Astrocyte of the hippocampus (primary cell): ENCODE results near the gene HDAC4.

Experiments
- DNase-seq: peaks from one replicate; pipeline ENCODE4 v3.0.0; 2011; ENCODE audit warnings: low read depth, low spot score

HDAC4 gene

DNA sequence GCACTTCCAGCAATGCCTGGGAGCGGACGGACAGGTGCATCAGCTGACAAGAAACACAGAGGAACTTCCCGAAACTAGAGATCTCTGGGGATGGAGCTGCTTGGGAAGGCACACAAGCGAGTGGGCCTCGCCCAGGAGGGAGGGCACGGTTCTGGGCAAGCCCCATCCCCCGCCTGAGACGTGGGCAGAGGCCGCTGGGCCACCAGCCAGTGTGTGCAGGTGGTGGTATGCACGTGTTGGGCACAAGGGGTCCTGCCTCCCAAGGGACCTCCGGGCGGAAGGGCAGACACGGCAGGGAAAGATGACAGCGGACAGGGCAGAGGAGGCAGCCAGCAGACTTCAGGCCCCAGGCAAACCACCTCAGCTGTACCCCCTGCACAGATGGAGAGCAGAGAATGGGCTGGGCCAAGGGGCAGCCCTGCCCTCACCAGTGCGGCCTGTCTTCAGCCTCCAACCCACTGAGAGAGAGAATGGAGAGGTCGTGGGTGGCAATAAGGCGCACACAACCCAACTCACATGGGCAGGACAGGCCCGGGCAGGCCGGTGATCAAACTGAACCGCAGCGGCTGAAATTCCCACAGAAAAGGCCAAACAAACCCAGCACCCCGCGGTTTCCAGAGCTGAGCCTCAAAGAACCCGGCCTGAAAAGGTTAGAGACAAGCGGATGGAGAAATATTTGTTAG is 51.2 kb downstream of the HDAC4 start:
- peak; percentile 67 for DNase-seq

DNA sequence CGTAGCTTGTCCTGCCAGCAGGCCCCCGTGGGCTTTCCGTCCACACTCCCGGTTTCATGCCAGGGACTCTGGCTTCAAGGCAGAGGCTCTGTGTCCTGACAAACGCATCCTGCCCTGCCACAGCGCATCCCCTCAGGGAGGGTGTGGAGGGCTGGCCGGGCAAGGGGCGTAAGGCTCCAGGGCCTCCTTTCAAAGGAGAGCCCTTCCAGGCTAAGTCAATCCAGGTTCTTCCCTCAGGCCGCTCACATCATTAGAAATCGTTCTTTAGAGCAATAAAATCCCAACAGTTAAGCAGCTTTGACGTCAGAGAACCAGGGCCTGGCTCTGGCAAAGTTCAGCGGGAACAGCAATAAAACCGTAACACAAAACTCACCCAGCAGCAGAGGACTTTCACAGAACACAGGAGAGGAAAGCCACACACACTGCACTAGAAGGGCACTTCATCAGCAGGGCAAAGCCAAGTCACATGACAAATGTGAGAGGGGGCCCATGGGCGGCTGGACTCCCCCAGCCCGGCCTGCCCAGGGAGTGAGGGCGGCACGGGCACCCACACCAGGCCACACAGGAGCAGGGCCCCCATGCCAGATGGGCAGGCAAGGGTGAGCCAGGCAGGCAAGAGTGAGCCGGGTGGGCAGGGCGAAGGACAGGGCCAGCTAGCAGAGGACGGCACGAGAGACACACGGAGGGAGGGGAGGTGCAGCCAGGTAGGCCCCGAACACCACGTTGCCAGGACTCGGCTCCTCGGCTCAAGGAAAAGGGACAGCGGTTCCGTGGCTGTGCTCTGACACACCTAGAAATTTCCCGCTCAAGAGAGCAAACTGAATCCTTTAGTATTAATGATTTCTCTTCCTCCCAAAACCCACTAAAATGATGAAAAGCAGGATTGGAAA is 52.0 kb downstream of the HDAC4 start:
- no peak for DNase-seq

DNA sequence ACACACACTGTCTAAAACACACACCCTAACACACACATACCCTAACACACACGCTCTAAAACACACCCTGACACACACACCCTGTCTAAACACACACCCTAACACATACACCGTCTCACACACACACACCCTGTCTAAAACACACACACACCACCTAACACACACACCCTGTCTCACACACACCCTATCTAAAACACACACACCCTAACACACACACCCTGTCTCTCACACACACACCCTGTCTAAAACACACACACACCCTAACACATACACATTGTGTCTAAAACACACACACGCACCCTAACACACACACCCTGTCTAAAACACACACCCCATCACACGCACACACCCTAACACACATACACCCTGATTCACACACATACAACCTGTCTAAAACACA is 54.1 kb downstream of the HDAC4 start:
- DNase-seq: no peak

DNA sequence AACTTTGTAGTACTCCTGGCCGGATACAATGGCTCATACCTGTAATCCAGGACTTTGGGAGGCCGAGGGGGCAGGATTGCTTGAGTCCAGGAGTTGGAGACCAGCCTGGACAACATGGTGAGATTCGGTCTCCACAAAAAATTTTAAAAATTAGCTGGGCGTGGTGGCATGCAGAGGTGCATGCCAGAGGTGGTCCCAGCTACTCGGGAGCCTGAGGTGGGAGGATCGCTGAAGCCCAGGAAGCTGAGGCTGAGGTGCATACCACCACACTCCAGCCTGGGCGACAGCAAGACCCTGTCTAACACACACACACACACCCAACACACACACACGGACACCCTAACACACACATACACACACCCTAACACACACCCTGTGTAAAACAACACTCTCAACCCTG is 55.6 kb downstream of the HDAC4 start:
- no peak for DNase-seq

DNA sequence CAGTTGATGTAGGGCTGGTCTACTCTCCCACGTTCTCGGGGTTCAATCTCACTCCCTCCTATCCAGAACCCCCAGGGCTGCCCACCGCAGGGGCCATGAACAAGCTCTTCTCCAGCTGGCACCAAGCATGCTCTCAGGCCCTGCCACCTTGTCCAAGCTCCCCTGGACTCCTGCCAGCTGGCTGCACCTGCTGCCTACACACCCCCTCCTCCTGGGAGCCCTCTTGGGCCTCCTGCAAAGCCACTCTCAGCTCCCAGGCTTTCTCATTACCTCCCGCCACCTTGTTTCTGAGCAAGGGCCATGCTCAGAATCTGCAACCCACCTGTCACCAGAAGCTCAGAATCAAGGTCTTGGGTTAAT is 56.0 kb downstream of the HDAC4 start:
- DNase-seq: peak; percentile 12

DNA sequence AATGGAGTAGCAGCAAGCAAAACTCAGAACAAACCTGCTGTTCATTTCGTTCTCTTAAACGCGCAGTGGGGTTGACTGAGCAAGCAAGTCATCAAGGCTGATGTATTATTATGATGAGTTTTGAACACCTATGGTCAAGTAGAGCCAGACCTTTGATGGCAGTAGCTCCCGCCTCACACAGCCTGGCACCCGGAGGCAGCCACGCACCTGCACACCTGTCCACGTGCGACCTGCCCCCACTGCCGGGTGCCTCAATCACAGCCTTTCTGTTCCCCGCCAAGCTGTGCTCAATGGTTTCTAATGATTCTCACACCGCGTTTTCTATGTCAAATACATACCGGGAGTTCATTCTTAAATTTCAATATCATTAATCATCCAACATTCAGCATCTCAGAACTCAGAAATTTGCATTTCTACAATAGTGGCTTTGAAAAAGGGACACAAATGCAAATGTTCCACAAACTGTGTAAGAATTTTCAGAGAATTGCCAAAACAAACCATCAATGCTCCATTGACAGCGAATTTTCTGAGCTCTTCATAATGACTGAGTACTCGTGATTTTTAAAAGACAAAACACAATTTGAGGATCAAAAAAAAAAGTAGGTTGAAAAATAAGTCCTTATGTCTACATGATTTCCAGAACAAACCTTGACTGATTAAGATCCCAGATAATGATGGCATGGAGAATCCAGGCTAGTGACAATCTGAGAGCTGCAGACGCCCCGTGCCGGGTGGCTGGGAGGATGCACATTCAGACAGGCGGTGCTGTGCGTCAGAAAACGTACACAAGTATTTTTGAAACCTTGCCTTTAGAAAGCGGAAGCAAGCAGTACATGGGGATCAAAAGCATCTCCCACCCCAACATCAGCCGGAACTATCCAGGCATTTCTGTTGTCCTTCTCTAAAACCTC is 56.6 kb downstream of the HDAC4 start:
- DNase-seq: peak; percentile 68

DNA sequence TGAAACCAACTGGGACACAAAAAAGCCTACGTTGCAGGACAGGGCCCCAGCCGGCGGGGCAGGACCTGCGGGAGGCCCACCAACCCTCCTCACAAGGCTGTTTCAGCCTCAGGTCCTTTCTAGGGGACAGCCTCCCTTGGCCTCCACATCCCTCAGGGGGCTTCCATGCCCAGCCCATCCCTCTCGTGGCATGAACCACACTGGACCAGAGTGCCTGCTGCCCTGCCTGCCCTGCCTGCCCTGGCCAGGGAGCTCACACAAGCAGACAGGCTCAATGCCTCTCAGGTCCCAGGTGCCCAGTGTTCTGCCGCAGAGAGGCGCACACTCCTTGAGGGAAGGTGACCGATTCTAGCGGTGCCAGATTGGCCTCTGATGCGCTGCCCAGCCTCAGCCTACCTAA is 57.4 kb downstream of the HDAC4 start:
- no peak for DNase-seq

DNA sequence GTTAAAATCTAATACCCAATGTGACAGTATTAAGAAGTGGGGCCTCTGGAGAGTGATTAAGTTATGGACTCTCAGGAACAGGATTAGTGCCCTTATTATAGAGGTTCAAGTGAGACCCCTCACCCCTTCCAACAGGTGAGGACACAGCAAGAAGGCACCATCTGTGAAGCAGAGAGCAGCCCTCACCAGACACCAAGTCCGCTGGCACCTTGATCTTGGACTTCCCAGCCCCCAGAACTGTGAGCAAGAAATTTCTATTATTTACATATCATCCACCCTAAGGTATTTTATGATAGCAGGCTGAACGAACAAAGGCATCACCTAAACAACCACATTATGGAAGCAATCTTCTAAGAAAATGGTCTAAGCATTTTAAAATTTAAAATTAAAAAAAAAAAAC is 59.0 kb downstream of the HDAC4 start:
- DNase-seq: no peak

DNA sequence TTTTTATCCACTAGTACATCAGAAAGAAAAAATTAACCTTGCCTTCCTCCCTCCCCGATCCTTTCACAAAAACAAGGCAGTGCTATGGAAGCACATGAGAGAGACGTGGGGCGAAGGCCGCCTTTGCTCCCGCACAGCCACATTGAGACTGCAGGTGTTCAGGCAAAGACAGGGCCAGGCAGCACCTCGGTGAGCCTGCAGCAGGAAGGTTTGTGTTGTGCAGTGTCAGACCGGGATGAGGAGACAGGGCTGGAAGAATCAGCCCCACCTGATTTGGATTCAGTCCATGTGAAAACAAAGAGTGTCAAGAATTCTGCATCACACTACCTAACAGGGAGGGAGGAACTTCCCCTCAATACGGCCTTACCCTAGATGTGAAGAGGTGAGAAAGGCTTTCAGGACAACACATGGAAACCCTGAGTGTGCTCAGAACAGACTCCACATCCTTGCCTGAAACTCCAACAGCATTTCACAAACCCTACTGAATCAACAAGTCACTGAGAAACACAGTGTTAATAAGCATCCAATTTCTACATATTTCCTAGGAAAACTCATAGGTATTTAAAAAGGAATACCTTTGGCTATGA is 59.6 kb downstream of the HDAC4 start:
- DNase-seq: no peak

DNA sequence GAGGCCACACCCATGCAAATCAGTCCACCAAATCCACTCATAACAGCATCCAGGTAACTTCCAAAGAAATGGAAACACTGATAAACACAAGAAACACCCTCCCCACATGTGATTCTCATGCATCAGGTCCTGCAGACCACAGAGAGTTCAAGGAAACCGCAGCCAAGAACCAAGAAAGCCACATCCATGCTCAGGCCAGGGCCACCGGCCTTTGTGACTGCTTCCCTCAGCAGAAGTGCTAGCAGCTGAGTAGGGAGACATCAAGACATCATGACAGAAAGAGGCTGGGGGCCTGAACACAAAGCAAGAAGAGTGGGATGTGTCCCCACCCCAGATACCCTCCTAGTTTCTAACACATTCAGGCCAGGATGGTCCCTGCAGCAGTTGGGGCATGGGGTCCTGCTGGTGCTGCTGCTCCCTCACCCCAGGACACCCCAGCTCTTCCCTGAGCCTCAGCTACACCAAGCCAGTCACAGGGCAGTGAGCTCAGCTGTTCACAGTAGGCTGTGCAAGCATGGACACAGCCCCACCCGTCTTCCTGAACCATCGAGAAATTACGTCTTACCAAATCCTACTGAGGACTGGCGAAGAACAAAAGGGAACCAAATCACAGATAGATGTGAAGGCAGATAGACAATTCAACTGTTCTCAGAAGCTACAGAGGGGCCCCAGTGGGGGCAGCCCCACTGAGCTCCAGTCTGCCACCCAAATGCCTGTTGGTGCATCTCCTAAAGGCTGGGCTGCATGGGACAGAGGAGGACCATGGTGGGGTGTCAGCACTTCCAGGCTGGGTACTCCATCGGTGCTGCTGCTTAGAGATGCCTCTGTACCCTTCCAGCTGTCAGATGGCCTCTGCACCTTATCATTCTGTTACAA is 60.9 kb downstream of the HDAC4 start:
- DNase-seq: no peak

DNA sequence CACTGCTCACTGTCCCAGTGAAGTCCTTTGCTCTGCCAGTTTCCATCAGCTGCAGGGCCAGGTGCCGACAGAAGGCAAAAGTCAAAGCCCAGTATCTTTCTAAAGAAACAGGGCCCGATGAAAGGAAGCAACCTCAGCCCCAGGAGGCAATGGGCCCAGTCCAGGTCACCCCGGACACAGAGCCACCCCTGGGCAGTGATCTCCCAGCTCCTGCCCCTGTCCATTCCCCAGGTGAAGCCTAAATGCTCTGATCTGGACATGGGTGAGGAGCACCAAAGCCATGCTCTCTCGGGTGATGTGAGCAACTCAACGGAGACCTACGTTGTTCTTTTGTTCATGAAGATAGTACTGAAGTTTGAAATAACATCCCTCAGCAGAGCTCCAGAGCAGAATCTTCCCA is 61.6 kb downstream of the HDAC4 start:
- DNase-seq: no peak

DNA sequence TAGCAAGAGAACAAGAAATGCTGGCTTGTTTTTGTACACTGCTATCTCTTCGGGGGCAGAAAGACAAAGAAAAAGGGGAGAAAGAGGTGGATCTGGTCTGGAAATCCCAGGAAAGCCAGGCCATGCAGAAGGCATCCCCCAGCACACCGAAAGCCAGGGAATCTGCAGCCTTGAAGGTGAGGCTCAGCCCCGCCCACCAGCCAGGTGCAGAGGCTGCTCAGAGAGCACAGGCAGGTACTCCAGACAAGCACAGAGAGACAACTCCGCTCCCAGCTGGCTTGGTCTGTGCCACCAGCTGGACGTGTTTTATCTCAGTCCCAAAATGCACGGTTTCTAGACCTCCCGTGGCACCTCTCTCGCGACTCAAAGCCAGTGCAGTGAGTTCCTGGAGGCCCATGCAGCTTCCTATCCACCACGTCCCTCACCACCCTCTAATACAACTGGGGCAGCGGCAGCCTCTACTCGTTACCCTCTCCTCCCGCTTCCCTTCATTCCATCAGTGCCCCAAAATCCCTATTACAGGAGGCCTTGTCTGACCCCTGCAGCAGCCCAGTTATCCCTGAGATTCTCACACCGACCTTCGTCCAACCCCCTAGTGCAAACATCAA is 62.8 kb downstream of the HDAC4 start:
- DNase-seq: no peak

DNA sequence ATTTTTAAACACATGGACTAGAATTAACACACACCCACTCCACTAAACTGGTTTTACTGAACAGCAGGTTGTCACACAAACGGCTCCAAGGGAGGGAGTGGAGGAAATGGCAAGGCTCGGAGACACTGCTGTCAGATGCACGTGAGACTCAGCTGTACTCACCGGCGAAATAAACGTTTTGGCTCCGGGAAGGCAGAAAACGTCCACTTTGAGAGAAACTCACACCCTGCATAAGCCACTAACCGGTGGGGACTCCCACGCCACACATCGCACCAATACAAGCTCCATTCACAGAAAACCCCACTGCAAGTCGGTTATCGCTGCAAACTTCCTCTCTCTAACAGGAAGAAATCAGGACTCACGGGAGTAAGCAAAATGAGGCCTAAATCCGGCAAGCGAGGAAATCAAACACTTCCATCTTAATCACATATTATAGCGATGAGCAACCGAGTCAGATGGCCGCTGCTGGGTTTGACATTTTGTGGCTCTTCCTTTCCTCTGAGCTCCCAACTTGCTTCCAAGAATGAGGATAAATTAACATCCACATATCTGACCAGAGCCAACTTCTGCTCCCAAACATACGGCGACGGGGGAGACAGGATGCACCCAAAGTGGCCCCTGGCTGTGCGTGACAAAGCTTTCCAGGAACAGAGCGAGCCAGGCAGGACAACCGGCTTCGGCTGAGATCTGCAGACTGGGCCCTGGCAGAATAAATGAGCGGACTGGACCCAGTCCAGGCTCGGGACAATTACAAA is 63.5 kb downstream of the HDAC4 start:
- DNase-seq: no peak

DNA sequence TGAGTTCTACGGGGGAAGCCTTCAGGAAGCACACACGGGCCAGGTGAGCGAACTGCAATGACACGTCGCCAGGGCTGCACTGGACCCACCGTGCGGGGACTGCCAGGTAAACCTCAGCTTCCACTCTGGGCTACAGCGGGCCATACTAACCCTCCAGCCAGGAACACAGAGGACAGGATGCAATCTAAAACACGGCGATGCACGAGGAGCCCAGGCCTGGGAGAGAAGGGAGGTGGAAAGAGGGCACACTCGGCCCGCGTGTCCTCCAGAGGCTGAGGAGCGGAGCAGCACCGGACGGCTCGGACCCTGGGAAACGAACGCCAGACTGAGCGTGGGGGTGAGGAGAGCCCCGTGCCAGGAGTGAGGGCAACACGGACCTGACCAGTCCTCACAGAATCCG is 69.3 kb downstream of the HDAC4 start:
- DNase-seq: no peak

DNA sequence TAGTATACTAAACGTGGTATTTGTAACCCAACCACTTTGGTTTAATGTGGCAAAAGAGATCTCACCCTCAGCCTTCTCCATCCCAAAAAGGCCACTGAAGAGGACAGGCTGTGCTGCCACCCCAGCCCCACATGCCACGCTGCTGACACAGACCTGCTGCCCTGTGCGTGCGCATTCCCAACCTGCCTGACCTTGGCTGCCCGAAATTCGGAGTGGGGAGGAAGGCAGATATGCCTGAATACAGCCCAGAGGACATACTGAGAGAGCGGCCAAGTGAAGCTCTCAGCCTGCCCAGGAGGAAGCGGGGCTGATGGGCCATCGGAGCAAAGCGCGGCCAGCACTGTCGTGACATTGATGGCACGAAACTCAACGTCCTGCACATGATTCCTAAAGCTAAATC is 70.0 kb downstream of the HDAC4 start:
- no peak for DNase-seq

DNA sequence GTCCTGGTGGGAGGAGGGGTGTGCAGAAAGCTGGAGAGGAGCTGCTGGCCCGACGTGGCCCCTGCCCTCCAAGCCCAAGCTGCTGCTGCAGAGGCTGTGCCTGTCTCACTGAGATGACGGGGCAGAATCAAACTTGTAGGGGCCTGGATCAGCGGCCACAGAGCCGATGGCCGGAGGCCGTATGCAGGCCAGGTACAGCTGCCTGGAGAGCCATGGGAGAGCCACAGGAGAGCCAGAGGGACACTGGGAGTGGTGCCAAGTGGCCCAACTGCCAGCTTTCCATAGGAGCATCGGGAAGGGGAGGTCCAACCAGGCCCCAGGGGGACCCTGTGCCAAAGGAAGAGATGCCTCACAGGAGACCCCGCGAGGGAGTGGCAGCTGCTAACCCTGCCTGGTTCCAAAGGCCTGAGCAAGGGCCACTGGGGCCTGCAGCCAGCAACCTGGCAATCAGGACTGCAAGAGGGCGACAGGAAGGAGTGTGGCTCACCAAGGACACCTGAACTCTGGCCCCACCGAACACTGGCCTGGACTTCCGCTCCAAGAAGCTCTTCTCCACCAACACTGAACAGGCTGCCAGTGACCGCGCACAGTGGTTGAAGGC is 70.7 kb downstream of the HDAC4 start:
- no peak for DNase-seq

DNA sequence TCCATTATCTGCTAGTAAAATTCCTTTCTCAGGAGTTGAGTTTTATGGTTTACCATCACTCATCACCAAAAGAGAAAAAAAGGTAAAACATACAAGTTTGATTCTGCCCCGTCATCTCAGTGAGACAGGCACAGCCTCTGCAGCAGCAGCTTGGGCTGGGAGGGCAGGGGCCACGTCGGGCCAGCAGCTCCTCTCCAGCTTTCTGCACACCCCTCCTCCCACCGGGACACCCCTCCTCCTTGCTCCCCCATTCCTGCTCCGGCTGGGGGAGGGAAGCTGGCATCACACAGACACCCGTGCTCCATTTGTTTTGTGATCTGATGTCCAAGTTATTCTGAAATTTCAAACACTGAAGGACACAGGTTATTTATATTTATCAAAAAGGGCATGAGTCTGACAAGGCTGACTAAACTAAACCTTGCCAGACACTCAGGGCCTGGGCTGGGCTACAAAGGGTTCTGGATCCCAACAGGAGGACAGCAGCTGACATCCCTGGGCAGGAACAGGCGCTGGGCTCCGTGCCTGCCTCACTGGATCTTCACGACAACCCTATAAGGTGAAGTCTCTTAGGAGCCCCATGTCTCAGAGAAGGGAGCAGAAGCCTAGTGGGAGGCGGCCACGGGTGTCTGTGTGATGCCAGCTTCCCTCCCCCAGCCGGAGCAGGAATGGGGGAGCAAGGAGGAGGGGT is 71.4 kb downstream of the HDAC4 start:
- no peak for DNase-seq

DNA sequence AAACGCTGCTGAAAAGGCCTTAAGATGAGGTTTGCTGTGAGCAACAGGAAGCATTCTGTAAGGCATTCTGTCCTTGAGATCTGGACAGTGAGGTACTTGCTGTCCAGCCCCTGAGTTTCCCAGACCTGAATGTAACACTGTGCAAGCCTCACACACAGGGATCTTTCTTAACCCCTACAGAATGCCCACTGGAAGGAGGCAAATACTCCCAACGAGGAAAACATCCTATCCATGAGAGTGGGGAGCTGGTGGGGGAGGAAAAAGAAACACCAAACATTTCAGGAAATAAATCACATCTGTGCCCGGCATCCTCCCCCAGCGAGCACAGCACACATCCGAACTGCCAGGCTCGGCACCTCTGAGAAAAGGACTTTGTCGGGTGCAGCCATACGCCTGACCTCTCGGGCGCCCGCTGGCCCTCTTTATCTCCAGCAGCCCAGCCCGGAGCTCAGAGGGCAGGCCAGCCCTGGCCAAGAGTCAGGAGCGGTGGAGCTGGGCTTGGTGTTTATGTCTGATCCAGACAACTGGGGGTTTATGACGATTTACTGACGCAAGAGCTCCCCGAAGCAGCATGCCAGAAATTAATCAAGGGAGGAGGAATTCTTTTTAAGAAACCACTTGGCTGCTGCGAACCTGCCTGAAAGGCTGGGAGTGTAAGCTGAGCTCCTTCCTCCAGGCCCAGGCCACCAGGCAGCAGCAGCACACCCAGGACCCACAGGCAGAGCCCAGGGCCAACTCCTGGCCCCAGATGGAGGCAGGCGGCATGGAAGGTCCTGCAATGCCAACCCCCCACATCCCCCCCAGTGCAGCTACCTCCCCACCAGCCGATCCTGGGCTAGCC is 72.2 kb downstream of the HDAC4 start:
- DNase-seq: peak; percentile 91
